ENCODE results near the gene SLC25A38.
"Not testable (repeated sequence)": the region's sequence is repeated elsewhere in the genome, so short reads cannot be mapped to it uniquely, and the experiment has no call there.

The SLC25A38 gene, protein sequence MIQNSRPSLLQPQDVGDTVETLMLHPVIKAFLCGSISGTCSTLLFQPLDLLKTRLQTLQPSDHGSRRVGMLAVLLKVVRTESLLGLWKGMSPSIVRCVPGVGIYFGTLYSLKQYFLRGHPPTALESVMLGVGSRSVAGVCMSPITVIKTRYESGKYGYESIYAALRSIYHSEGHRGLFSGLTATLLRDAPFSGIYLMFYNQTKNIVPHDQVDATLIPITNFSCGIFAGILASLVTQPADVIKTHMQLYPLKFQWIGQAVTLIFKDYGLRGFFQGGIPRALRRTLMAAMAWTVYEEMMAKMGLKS

DNA sequence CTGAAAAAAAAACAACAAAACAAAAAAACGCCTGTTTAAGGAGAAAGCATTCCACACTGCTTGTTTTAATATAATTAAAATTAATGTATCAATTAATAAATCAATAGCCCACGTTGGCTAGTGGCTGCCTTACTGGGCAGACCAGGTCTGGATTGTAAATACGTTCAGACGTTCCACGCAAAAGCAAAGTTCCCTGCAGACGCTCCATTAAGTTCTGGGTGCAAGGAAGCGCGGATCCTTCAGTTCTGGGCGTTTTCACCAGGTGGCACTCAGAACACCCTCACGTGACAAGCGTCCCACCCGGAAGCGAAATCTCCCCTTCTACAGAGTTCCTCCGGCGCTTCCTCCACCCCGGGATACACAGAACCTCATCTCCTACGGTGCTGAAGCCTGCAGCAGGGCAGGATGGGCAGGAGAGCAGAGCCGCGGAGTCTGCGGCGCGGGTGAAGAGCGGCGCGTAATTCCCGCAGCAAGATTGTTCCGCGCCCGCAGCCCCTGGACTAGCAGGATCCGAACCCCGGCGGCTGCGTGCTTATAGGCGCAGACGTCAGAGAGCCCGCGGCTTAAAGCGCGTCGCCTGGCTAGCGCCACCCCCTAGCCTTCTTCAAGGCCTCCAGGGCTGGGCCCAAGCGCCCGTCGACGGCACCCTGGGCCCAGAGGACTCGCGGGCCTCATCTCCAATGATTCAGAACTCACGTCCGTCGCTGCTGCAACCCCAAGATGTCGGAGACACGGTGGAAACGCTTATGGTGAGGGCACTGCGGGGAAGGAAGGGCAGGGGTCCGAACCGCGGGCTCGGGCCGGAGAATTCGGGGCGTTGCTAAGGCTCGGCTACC is at the start of gene SLC25A38:
Gene SLC25A38, plus strand, starts transcription at position 326 of the 836 bp plus-strand sequence. Its CDS starts 355 bp downstream, at position 681.
- FAIRE-seq, result no peak

DNA sequence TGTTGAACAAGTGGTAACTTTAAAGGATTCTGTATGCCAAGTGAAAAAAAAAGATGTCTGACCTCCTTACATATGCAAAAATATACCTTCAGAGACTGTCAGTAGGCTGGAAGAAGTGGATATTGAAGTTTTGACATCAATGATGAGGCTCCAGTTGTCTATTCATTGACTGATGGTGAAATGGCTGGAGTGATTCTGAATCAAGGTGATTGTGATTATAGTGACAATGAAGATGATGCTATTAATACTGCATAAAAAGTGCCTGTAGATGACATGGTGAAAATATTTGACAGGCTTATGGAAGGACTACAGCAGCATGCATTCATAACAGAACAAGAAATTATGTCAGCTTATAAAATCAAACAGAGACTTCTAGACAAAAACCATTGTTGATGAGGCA is 49.6 kb upstream of the SLC25A38 start:
- no peak for FAIRE-seq

DNA sequence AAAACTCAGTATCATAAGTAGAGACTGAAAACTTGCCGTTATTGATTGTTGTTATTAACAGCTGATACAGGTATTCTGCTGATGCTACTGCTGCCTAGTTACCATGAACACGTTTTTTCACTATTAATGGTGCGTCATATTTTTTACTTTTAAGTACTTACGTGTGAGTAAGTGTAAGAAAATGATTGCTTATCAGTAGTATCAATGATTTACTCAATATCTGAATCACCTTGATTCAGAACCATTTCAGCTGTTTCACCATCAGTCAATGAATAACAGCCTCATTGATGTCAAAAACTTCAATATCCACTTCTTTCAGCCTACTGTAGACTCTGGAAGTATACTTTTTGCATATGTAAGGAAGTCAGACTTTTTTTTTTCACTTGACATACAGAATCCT is 49.0 kb upstream of the SLC25A38 start:
- no peak for FAIRE-seq

DNA sequence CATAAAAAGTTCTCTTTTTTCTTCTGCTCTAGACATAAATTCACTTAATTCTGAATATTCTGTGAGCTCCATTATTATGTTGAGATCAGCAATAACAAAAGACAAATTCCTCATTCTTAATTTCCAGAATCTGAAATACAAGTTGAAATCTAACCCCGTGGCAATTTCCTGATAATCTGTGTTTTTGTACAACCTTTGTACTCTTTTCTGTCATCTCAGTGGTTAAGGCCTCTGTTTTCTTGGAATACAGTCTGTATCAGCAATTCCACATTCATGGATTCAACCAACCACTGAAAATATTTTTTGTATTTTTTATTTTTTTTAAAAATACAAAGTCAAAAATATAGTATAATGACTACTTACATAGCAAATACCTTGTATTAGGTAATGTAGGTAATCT is 45.0 kb upstream of the SLC25A38 start:
- no peak for FAIRE-seq

DNA sequence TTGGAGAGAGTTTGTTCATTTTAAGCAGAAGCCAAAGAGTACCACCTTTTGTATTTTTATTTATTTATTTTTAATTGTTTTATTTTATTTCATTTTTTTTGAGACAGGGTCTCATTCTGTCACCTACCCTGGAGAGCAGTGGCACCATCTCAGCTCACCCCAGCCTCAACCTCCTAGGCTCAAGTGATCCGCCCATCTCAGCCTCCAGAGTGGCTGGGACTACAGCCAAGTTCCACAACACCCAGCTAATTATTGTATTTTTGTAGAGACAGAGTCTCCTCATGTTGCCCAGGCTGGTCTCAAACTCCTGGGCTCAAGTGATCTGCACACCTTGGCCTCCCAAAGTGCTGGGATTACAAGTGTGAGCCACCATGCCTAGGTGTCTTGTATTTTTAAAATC is 44.1 kb upstream of the SLC25A38 start:
- no peak for FAIRE-seq

DNA sequence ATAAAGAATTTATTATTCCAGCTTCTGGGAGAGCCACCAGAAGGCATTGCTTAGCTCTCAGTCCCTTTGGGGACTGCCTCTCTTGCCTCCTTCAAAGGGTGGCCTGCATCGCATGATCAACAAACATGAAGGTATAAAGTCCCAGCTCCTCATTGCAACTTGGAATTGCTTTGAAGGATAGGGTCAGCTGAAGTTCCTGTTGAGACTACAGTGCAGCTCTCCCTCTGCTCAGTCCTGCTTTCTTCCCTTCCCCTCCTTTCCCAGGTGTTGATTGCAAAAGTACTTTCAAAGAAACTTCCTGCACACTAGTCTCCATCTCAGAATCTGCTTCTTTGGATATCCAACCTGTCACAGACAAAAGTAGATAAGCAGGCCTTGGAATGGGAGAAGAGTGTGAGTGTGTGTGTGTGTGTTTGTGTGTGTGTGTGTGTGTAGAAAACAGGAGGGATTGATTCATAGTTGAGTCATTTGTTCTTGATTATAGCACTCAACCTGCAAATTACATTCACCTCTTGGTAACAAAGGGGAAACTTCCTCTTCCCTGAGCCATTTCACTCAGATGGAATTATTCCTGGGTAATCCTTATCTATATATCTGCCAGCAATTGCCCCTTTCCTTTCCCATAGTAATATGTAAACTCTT is 40.0 kb upstream of the SLC25A38 start:
- no peak for FAIRE-seq

DNA sequence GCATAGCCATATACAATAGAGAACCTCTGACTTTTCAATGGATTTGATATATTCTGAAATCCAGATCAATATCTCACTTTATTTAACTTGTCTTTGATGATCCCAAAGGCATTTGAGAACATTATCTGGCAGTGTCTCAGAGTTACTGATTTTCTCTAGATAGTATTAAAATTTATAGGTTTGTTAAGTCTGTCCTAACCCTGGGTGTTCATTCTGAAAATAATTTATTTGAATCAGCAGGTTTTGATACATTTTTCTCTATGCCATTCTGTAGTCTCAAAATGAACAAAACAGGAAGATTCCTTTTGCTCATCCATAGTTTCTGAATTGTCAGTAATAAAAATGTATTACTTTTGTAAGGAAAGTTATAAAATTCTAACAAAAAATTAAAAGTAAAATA is 39.4 kb upstream of the SLC25A38 start:
- no peak for FAIRE-seq

DNA sequence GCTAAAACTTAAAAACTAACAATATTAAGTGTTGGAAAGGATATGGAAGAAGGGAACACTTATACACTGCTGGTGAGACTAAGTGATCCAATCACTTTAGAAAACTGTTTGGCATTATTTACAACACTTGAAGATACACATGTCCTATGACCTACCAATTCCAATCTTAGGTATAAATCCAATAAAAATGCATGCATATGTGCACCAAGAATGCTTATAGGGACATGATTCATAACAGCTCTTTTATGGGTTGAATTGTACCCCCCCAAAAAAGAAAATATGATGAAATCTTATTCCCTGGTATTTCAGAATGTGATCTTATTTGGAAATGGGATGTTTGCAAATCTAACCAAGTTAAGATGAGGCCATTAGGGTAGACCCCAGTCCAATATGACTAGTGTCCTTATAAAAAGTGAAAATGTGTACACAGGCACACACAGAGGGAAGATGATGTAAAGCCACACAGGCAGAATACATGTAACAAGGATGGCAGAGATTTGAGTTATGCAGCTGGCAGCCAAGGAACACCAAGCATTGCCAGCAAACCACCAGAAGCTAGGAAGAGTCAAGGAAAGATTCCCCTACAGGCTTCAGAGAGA is 38.3 kb upstream of the SLC25A38 start:
- no peak for FAIRE-seq

DNA sequence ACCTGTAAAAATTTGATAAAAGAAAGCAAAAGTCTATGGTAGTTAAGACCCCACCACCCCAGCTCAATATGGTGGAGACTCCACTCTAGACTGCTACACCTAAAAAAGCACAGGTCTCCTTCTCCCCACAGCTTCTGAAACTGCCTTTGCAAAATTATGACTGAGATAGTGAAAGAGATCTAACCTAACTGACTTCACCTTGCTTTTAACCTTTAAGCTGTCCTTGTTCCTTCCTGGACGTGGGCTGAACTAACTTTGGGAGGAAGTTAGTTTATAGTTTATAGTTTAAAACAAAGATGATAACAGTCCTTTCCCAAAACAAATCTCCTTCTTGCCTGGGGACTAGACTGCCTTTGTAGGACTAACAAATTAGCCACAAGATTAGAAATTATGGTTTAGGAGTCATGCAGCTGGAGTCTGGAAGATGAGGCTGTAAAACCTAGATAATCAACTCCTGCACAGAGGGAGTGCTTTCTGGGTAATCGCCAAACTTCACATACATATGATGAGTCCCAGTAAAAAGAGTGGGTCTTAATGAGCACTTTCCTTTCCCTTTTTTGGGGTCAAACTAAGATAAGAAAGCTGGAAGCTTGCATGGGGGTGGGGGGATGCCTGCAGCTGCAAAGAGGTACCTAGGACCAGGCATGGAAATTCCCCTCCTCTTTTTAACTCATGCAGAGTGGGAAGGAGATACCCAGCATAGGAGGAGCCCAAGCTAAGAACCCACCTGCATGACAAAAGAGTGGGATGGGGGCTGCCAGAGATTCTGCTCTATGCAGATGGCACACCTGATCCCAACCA is 36.2 kb upstream of the SLC25A38 start:
- no peak for FAIRE-seq

DNA sequence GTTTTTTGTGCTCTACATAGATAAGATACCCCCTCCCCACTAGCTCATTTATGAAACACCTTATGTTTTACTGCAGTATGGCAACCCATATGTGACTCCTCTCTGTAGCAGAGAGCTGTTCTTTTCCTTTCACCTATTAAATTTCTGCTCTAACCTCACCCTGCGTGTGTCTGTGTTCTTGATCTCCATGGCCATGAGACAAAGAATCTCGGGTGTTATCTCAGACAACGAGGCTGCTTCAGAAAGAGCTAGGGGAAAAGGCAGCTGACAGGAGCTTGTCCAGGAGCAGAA is 35.6 kb upstream of the SLC25A38 start:
- no peak for FAIRE-seq

DNA sequence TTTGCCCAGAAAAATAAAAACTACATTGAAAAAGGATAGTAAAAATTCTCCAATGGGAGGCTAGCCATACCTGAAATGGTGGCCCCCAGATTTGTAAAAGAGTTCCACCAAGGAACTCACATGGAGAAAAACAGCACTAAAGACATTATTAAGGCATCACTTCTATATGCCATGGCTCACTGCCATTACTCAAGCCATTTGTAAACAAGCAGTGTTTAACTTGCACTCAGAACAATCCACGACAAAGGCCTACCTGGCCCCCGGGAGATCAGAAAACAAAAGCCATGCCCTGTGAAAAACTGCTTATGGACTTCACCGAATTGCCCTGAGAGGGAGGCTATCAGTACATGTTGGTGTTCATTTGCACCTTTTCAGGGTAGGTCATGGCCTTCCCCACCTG is 34.1 kb upstream of the SLC25A38 start:
- FAIRE-seq, result no peak

DNA sequence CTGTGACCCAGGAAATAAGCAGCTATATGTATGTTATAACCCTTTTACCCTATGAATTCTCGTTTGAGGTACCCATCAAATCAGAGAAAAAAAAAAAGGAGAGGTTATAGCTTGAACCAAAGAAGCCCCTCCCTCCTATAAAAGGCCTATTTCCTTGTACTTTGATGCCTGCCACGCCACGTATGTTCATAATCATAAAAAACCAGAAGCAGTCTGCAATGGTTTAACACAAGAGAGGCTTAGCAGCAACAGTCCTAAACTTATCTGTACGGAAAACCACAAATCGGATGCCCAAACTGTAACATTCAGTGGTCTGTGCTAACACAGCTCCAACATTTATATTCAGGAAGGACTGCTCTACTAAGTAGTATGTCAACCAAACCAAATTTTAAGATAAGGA is 32.5 kb upstream of the SLC25A38 start:
- no peak for FAIRE-seq

DNA sequence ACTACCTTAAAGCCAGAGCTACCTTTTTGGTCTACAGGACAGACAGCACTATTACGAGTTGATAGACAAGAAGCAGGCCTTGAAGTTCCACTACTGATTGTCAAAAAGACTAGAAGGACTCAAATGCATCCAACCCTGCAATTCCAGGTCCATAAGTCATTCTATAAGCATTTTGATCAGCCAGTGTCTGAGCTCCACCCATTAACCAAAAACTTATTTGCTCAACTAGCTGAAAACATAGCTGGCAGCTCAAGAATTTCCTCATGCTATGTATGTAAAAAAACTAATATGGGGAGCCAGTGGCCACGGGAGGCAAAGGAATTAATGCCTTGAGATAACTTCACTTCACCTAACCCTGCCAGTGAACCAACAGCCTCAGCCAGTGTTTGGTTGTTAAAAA is 32.0 kb upstream of the SLC25A38 start:
- not testable (repeated sequence) for FAIRE-seq

DNA sequence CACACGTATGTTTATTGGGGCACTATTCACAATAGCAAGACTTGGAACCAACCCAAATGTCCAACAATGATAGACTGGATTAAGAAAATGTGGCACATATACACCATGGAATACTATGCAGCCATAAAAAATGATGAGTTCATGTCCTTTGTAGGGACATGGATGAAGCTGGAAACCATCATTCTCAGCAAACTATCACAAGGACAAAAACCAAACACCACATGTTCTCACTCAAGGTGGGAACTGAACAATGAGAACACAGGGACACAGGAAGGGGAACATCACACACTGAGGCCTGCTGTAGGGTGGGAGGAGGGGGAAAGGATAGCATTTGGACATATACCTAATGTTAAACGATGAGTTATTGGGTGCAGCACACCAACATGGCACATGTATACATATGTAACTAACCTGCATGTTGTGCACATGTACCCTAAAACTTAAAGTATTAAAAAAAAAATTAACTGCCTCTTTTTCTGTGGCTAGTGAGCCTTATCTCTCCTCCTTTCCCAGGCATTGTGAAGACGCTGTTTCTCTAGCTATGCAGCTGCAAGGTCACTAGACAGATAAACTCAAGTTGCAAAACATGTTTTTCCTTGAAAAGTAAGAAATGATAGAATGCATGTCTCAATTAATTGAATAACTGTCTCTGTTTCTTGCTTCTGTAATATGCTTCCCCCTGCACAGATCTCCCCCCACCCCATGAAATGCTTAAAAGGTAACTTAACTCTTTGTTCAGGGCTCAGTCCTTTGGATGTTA is 29.8 kb upstream of the SLC25A38 start:
- not testable (repeated sequence) for FAIRE-seq

DNA sequence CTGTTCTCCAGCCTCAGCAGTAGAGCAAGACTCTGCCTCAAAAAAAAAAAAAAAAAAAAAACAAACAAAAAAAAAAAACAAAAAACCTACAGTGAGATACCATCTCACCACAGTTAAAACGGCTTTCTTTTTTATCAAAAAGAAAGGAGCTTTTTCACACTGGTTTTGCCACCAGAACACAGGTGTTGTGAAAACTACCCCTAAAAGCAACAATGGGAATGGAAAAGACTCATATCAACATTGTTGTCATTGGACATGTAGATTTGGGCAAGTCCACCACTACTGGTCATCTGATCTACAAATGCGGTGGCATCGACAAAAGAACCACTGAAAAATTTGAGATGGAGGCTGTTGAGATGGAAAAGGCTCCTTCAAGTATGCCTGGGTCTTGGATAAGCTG is 24.8 kb upstream of the SLC25A38 start:
- no peak for FAIRE-seq

DNA sequence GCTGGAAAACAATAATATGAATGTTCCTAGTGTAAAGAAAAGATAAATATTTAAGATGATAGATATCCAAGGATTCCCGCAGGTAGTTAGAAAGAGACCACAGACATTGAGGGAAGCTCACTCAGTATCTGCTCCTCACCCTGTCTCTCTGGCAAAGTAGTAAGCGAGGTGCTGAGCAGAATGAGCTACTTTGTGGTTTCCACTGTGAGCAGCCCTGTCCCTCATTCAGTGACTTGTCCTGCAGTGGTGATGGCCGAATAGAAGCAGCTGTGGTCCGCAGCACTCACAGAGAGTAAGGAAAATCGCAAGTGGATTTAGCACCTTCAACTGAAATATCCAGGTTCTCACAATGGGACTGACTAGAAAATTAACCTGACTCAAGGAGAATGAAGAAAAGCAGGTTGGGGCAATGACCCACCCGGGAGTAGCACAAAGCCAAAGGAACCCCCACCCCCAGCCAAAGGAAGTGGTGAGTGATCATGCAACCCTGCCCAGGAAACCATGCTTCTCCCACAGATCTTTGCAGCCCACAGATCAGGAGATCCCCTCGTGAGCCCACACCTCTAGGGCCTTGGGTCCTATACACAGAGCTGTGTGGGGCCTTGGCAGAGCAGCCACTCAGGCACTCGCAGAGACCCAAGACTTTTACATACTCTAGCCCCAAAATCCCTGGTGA is 21.8 kb upstream of the SLC25A38 start:
- FAIRE-seq, result no peak

DNA sequence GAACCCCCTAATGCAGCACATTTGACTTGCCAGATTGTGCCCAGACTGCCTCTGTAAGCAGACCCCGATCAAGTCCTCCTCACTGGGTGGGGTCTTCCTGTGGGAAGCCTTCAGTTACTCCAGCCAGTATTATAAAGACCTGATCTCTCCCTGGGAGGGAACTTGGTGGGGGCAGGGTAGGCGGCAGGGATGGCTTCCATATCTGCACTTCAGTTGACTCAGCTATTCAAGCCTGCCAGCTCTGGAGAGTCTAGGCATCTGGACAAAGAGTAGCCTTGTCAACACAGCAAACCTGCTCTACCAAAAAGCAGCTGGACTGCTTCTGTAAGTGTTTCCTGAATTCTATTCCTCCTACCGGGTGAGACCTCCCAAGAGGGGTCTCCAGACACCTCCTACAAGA is 21.0 kb upstream of the SLC25A38 start:
- no peak for FAIRE-seq

DNA sequence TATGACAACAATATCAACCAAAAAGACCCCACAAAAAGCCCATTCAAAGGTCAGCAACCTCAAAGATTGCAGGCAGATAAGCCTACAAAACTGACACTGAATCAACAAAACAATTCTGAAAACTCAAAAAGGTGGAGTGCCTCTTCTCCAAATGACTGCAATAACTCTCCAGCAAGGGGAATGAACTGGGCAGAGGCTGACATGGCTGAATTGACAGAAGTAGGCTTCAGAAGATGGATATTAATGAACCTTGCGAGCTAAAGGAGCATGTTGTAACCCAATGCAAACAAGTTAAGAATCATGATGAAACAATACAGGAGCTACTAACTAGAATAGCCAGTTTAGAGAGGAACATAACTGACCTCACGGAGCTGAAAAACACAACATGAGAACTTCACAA is 20.4 kb upstream of the SLC25A38 start:
- no peak for FAIRE-seq

DNA sequence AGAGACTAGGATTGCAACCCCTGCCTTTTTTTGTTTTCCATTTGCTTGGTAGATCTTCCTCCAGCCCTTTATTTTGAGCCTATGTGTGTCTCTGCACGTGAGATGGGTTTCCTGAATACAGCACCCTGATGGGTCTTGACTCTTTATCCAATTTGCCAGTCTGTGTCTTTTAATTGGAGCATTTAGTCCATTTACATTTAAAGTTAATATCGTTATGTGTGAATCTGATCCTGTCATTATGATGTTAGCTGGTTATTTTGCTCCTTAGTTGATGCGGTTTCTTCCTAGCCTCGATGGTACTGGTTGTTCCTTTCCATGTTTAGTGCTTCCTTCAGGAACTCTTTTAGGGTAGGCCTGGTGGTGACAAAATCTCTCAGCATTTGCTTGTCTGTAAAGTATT is 12.7 kb upstream of the SLC25A38 start:
- FAIRE-seq, result not testable (repeated sequence)

DNA sequence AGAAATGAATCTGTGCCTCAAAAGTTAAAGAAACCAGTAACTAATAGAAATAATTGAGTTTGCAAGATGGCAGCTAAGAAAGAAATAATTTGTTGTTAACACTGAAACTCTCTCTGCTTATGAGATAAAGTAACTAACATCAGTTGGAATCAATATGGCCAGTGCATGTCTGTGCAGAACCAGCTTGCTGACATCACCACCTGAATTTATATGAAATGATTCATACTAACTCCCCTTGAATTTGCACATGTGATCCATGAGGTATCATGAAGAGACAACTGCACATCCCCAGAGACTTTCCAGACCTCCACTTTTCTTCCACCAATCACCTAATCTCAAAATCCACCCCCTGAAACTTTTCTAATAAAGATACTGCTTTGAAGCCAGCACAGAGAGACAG is 10.3 kb upstream of the SLC25A38 start:
- no peak for FAIRE-seq

DNA sequence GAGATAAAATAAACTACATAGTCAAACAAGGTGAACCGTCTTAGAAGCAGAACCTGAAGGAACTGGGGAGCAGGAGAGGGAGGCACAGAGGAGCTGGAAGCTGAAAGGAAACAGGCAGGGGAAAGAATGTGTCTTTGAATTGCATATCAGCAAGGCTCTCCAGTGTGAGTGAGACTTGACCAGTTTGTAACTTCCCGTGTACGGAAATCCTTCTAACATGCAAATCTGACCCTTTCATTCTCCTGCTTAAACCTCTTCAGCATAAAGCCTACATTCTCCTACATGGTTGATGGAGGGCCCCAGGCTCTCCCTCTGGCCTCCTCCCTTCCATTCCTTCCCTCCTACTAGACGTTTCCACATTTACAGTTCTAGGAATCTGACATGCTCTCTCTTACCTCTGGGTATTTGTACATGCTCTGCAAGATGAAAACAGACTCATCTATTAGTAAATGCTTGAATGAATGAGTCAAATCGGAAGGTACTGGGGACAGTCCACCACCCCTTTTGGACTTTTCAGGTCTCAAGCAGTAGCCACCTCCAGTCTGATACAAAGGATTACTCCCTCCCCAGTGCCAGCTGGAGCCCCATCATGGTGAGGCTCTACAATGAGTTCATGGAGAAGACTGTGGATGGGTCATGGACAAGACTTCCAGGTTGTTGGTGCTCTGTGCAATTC is 6.1 kb upstream of the SLC25A38 start:
- no peak for FAIRE-seq

Data from islet of Langerhans (tissue), 1 donor.